GM18520 (cell line): ENCODE measurements around the gene C22orf39.

ENCODE experiments used
- ATAC-seq: cut with Tn5 transposase; IDR thresholded peaks from one replicate; pipeline ENCODE4 v1.9.1; 2021; ENCODE audit not compliant: unreplicated experiment

Gene C22orf39

DNA sequence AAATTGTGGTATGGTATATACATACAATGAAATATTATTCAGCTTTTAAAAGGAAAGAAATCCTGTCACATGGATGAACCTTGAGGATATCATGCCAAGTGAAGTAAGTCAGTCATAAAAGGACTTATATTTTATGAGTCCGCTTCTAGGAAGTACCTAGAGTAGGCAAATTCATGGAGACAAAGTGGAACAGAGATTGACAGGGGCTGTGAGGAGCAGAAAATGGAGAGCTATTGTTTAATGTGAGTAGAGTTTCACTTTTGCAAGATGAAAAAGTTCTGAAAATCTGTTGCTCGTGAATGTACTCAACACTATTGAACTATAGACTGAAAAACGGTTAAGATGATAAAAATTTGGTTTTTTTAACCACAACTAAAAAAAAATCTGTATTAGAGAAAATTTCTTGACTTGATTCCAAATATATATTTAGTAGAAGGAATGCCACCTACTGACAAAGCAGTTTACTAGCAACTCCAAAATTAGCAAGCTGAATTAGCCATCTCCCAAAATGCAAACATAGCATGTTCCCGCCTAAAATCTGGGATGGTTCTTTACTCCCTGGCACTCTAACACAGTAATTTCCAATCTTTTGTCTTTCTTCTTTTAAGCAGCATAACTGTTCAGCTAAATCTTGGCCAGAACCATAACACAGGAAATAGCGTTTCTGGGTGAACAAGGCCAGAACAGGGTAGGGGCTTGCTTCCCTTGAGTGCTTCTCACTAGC lies 30.0 kb upstream of the C22orf39 start:
- ATAC-seq, result no peak

GRCh38 chr22:19476023-19476422 lies 28.5 kb upstream of the C22orf39 start:
- ATAC-seq, result no peak

- no peak for ATAC-seq
Observed at GRCh38 chr22:19473578-19473977, 26.1 kb upstream of the C22orf39 start.

DNA sequence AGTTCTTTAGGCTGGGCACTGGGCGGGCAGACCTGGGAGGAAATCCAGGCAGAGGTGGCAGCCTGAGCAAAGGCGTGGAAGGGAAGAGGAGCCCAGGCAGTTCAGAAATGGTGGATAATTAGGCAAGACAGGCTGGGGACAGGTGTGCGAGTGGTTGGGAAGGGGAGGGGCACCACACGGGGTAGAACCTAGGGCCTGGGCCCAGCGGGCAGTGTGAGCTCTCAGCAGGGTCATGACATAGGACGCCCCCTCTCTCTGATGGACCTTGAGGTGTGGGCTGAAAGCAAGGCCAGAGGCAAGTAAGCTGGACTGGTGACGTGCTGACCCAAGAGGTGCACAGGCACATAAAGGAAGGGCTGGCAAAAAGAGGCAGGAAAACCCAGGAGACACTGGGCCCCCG lies 24.7 kb upstream of the C22orf39 start:
- ATAC-seq, result no peak

- no peak for ATAC-seq
Observed at GRCh38 chr22:19471572-19471971, 24.1 kb upstream of the C22orf39 start.

DNA sequence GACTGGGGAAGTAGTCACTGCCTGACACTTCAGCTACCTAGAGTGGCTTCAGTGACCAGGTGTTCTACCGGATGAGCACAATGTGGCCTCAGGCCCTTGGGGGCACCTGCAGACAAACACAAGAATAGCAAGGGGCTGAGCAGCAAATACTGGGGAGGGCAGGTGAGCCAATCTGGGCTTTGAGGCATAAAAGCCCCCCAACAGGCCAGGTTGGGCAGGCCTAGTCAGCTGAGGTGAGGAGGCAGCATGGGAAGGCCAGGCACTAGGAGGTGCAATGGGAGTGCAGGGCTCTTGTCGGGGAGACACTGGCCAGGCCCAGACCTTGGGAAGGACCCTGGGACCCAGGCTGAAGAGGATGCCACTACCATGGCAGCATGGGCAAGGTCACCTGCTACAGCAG lies 22.5 kb upstream of the C22orf39 start:
- ATAC-seq, result no peak

- ATAC-seq, result no peak
Observed at GRCh38 chr22:19469421-19469820, 21.9 kb upstream of the C22orf39 start.

GRCh38 chr22:19467912-19468311 lies 20.4 kb upstream of the C22orf39 start:
- no peak for ATAC-seq

DNA sequence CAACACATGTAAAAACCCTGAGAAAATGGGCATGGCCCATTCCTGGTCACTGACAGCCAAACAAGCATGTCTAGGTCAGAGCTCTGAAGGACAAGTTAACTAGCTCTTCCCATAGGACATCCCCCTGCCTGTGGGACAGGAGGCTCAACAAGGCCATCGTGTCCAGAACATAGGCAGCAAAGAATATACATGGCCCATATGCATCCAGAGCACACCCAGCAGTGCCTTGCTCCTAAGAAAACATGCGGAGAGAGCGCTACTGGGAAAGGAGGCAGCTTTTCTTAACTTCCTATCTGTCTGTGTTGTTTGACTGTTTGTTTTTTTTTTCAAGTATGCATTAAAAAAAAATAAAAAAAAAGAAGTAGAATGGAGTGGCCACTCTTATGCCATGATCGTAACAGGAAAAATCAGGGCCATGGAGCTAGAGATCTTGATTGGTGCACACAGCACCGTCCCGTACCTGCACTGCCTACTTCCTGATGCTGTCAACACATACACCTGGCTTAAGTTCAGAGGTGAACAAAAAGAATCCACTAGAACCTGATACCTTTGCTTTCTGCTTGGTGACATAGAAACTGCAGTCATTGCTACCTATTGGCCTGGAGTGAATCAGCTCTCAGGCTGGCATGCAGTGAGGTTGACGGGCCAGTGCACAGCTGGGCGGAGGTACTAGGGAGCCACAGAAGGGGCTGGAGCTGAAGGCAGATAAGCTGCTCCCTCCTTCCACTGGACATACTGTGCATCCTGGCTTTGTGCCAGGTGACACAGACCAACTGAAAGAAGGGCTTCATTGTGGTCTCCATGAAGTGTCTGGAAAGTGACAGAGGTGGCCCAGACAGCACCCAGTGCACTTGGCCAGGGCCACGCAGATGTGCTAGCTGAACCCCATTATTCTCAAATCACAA lies 19.6 kb upstream of the C22orf39 start:
- no peak for ATAC-seq

DNA sequence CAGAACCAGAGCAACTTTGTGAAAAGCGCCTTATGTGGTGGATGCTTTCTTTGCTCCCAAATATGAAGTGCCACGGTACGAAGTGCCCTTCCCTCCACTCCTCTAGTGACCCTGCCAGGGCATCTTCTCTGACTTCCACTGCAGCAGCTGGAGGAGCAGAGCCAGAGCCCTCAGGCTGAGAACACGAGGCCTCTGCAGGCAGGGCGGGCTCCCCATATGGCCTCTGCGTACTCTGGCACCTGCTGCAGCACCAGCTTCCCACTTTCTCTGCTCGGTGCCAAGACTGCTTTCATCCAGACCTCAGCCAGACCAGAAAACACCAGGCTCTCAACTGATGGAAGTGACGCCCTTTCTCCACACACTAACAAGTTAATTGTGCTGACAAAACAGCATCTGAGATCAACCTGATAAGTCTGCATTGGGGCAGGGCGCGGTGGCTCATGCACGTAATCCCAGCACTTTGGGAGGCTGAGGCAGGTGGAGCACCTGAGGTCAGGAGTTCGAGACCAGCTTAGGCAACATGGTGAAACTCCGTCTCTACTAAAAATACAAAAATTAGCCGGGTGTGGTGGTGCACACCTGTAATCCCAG lies 18.7 kb upstream of the C22orf39 start:
- no peak for ATAC-seq

GRCh38 chr22:19464975-19465374 lies 17.5 kb upstream of the C22orf39 start:
- no peak for ATAC-seq

- ATAC-seq, result no peak
Observed at GRCh38 chr22:19464546-19464945, 17.0 kb upstream of the C22orf39 start.

- no peak for ATAC-seq
Observed at GRCh38 chr22:19463491-19464469, 16.3 kb upstream of the C22orf39 start.

DNA sequence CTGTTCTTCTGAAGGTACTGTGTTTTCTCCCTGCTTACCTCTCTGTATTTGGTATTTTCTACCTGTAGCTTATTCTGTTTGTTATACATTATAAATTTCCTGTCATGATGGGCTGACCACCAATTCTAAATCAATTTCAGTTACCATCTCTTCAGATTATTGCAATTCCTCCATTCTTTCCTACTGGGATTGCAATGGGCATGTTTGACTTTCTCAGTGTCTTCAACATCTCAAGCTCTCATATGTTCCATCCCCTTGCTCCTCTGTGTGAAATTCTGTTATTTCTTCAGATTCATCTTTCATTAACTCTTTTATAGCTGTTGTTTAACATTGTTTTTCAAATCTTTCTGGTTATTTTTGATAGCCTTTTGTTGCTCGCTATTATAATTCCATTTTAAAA lies 15.5 kb upstream of the C22orf39 start:
- ATAC-seq, result no peak

DNA sequence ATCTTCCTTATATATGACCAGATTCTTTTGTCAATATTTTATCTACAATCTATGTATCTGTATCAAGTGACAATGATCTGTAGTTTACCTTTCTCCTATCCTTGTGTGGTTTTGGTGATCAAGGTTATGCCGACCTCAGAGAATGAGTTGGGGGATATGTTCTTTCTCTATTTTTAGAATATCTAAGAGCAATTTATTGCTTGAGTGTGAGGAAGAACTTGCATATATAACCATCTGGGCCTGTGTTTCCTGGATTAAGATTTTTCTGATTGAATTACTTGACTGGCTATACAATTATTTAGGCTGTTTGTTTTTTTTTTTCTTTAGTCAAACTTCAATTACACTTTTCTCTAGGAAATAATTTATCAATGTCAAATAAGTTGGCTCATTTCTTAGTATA lies 14.0 kb upstream of the C22orf39 start:
- no peak for ATAC-seq

DNA sequence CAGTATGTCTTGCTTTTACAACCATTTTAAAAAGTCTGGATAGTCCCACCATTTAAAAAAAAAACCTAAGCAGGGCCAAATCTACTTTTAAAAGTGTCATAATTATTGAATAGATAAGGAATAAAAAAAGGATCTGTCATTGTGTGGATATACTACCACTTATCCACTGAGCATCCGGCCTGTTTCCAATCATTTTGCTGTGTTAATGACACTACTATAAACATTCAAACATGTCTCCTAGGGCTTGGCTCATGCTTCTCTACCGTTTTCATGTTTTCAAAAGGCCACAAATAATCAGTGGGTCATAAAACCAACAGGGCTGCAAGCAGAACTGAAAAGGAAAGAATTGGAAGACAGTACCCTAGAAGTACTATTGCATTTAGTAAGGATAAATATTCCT lies 12.5 kb upstream of the C22orf39 start:
- no peak for ATAC-seq

- ATAC-seq, result no peak
Observed at GRCh38 chr22:19457828-19458428, 10.4 kb upstream of the C22orf39 start.

DNA sequence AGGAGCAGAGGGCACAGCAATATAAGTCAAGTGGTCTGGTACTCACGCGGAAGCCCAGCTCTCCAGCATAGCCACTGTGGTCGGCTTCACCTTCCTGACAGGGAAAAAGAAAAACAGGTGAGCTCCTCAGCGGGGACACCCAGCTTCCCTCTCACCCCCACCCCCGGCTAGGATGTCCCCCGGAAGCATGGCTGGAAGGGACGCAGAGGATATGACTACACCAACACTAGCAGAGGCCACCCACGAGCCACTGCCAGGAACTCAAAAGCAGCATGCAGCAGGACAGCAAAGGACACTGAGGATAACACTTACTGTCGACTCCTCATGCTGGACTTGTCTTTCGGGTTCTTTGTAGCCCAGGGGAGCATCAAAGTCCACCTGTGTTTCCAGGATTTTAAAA lies 9.0 kb upstream of the C22orf39 start:
- ATAC-seq, result no peak

DNA sequence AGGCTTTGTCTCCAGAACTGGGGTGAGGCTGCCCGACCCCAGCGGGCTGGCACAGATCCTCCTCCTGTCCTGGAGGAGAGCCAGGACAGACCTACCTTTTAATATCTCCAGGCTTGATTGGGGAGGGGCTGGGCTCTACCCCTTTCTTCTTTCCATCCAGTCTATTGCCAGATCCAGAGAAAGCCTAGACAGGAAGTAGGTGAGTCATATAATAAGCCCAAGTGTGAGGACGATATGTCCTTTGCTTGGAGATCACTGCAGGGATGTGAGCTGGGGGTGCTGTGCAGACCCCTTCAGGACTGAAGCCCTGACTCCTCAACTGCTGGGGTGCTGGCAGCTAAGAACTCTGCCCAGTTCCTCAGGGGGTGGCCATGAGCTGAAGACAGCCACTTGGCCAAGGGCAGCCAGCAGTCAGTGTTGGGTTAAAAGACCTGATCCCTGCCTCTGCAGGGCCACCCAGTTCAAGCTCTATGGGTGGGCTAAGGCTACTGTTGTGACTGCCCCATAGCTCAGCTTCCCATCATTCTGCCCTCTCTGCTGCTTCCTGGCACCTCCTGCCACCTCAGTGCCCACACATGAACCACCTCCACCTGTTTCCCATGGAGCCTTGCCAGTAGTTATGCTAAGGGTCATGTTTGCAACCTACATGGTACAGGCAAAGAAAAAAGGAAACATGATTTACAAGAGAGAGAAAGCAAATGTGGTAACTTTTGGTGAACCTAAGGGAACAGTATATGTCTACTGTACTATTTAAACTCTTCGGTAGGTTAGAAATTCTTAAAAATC lies 8.3 kb upstream of the C22orf39 start:
- ATAC-seq, result no peak

DNA sequence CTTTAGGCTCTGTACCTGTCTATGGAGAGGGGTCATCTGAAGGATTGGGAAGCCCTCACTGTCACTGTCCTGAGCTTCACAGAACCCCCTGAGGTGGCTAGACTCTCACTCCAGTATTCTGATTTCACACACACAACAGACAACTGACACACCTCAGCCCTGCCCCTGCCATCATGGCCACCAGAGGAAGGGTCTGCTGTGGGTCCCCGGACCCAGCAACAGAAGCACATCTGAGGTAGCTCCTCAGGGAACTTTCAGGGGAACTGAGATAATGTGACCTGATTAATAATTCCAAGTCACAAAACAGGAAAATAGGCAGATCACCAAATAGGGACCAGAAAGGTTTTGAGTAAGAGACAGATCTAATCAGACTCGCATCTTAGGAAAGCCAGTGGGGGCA lies 7.5 kb upstream of the C22orf39 start:
- no peak for ATAC-seq
